CD14-positive monocyte (primary cell): ENCODE measurements around the gene PHKA2. TPM values are rescaled to one million over a fixed set of nuclear protein-coding genes. Genes with fewer than 3 reads are reported as not detected.
A peak's percentile ranks its signal among the peaks of the same experiment; 100 is the strongest.

ENCODE experiments used
- DNase-seq, 3 donors: peaks; one replicate each; pipeline ENCODE4 v3.0.0-alpha.2; 2011 to 2022
- H2AFZ ChIP-seq: 2 replicates; pipeline ENCODE4 v1.6.0; 2012; ENCODE audit warnings: mild to moderate bottlenecking, low read depth, low read length, inconsistent platforms; ENCODE audit not compliant: insufficient read depth, poor library complexity, severe bottlenecking
- H3K27ac ChIP-seq, 2 donors: 1 replicate in 1 of 2; 2 replicates in 1 of 2; pipeline ENCODE4 v1.5.1; 2012 to 2013; ENCODE audit warnings: low read length in 2 of 2, control low read depth in 1 of 2, inconsistent platforms in 1 of 2, low read depth in 1 of 2, mild to moderate bottlenecking in 1 of 2
- H3K27me3 ChIP-seq, 2 donors: one replicate each; pipeline versions ENCODE4 v1.6.0 to v1.6.1; 2011 to 2013; ENCODE audit warnings: low read length in 2 of 2; ENCODE audit not compliant: control insufficient read depth in 2 of 2, insufficient read depth in 2 of 2
- H3K36me3 ChIP-seq, 2 donors: replicated peaks in 1 of 2; 1 replicate in 1 of 2; 2 replicates in 1 of 2; pipeline versions ENCODE4 v1.5.1 to v1.6.1; 2012 to 2013; ENCODE audit warnings: low read length in 2 of 2, control low read depth in 1 of 2, inconsistent platforms in 1 of 2, mild to moderate bottlenecking in 1 of 2; ENCODE audit not compliant: insufficient read depth in 2 of 2, control insufficient read depth in 1 of 2
- H3K4me1 ChIP-seq, 2 donors: 1 replicate in 1 of 2; 2 replicates in 1 of 2; pipeline versions ENCODE4 v1.5.1 to v1.6.1; 2012 to 2013; ENCODE audit warnings: low read length in 2 of 2, control low read depth in 1 of 2, inconsistent platforms in 1 of 2, mild to moderate bottlenecking in 1 of 2, moderate library complexity in 1 of 2; ENCODE audit not compliant: insufficient read depth in 2 of 2, control insufficient read depth in 1 of 2
- H3K4me2 ChIP-seq: replicated peaks from 2 replicates; pipeline ENCODE3; 2012; ENCODE audit warnings: low read length, moderate library complexity, mild to moderate bottlenecking; ENCODE audit not compliant: poor library complexity, severe bottlenecking; ENCODE audit errors: extremely low read depth
- H3K4me3 ChIP-seq, 3 experiments: fragments of 200-600 bp in 1 of 3; sonication (generic) in 1 of 3; replicated peaks in 1 of 3; 1 replicate in 2 of 3; 2 replicates in 1 of 3; pipeline ENCODE4 v1.5.1; 2011 to 2013; ENCODE audit warnings: low read length in 3 of 3, mild to moderate bottlenecking in 3 of 3, control low read depth in 2 of 3, low read depth in 2 of 3, inconsistent platforms in 1 of 3, moderate library complexity in 1 of 3
- H3K79me2 ChIP-seq: 2 replicates; pipeline ENCODE4 v1.6.0; 2012; ENCODE audit warnings: mild to moderate bottlenecking, control low read depth, inconsistent platforms, low read length, moderate library complexity; ENCODE audit not compliant: insufficient read depth
- H3K9ac ChIP-seq: 2 replicates; pipeline ENCODE4 v1.6.0; 2017; ENCODE audit warnings: low read length, mild to moderate bottlenecking; ENCODE audit not compliant: insufficient read depth, poor library complexity, severe bottlenecking
- H3K9me3 ChIP-seq, 2 donors: replicated peaks in 1 of 2; 1 replicate in 1 of 2; 2 replicates in 1 of 2; pipeline versions ENCODE4 v1.5.1 to v1.6.1; 2012 to 2013; ENCODE audit warnings: low read length in 2 of 2, control low read depth in 1 of 2; ENCODE audit not compliant: control insufficient read depth in 1 of 2, insufficient read depth in 1 of 2
- H4K20me1 ChIP-seq: 2 replicates; pipeline ENCODE4 v1.6.0; 2012; ENCODE audit warnings: mild to moderate bottlenecking, low read length, control low read depth, moderate library complexity; ENCODE audit not compliant: insufficient read depth
- H3K27ac Mint-ChIP-seq, 7 donors: one replicate each; pipeline ENCODE4 v1.8.0; 2020; ENCODE audit warnings: mild to moderate bottlenecking in 7 of 7, mixed read lengths in 7 of 7, moderate library complexity in 6 of 7, inconsistent platforms in 2 of 7
- H3K27me3 Mint-ChIP-seq, 3 donors: one replicate each; pipeline ENCODE4 v1.8.0; 2021 to 2022; ENCODE audit warnings: low read depth in 3 of 3, mild to moderate bottlenecking in 3 of 3, mixed read lengths in 3 of 3, moderate library complexity in 3 of 3, inconsistent platforms in 1 of 3
- H3K36me3 Mint-ChIP-seq, 2 donors: one replicate each; pipeline ENCODE4 v1.8.0; 2020; ENCODE audit warnings: mixed read lengths in 2 of 2, inconsistent platforms in 1 of 2, mild to moderate bottlenecking in 1 of 2
- H3K4me1 Mint-ChIP-seq: one replicate; pipeline ENCODE4 v1.8.0; 2020; ENCODE audit warnings: mild to moderate bottlenecking, mixed read lengths
- H3K4me3 Mint-ChIP-seq, 2 donors: one replicate each; pipeline ENCODE4 v1.8.0; 2020; ENCODE audit warnings: mild to moderate bottlenecking in 2 of 2, mixed read lengths in 2 of 2, moderate library complexity in 1 of 2
- H3K9me3 Mint-ChIP-seq, 7 donors: one replicate each; pipeline ENCODE4 v1.8.0; 2020 to 2022; ENCODE audit warnings: mixed read lengths in 7 of 7, mild to moderate bottlenecking in 6 of 7, moderate library complexity in 6 of 7, inconsistent platforms in 2 of 7
- CTCF ChIP-seq: fragments of 200-600 bp; IDR thresholded peaks from one replicate; pipeline ENCODE4 v1.8.0; 2022; ENCODE audit warnings: antibody characterized with exemption, mild to moderate bottlenecking
- WGBS: methylation state at CpG from one replicate; pipeline ENCODE4 v1.1.5; 2013; ENCODE audit warnings: missing lambda C conversion rate; ENCODE audit not compliant: insufficient coverage; 5-methylcytosine and 5-hydroxymethylcytosine counted together
- intact Hi-C, 2 donors: fragments of 100-400 bp; cut with micrococcal nuclease; formaldehyde crosslinking; loops; one replicate each; pipeline versions ENCODE4 v1.15.0 to v1.15.1; 2023
- polyA plus RNA-seq, 3 donors: library from polyadenylated mRNA; depleted of rRNA in 1 of 3; unstranded in 2 of 3; stranded (reverse) in 1 of 3; fragments of 300-500 nt in 2 of 3; fragments of >200 nt in 1 of 3; fragmentation: Illumina TruSeq in 2 of 3; gene quantifications; 1 replicate in 2 of 3; 2 replicates in 1 of 3; pipeline ENCODE4 v1.2.3, GENCODE V29; 2012 to 2021

PHKA2 gene
- polyA plus RNA-seq, 3 donors, result 8.7 to 63.3 (median 9.1) TPM

- H3K27ac Mint-ChIP-seq, result no peak overlapping the region
- intact Hi-C loops, result no loop called here
- no peak for TF ChIP-seq CTCF
- Histone ChIP-seq H3K36me3 (no peaks in the 10 kb centered on the region), H3K4me1 (no peaks in the 10 kb centered on the region), H3K27me3 (no peaks in the 10 kb centered on the region), H3K4me2 (no peak overlapping the region), H3K79me2 (no peaks in the 10 kb centered on the region), H2AFZ (no peak overlapping the region), H3K9ac (no peak overlapping the region), H3K27ac (no peak overlapping the region), H4K20me1 (no peaks in the 10 kb centered on the region), H3K4me3 (no peak overlapping the region), H3K9me3 (no peaks in the 10 kb centered on the region)
- H3K4me1 Mint-ChIP-seq, result no peaks in the 10 kb centered on the region
- 100% methylated on average over 2 of the region's 12 CpGs for WGBS
- H3K27me3 Mint-ChIP-seq, result peaks cover 0 to 13% (median 1%) of the 10 kb centered on the region in 3 donors
- H3K36me3 Mint-ChIP-seq, result no peaks in the 10 kb centered on the region
- peaks cover 0 to 7% (median 0%) of the 10 kb centered on the region in 7 donors for H3K9me3 Mint-ChIP-seq
- H3K4me3 Mint-ChIP-seq, result no peak overlapping the region
- DNase-seq, result no peak
These were observed 111.9 kb downstream of the PHKA2 start for GRCh38 chrX:18871970-18872369.

GRCh38 chrX:18871161-18871890 is 112.6 kb downstream of the PHKA2 start:
- Histone ChIP-seq H3K4me2 (no peak overlapping the region), H3K9me3 (no peaks in the 10 kb centered on the region), H3K79me2 (no peaks in the 10 kb centered on the region), H3K4me1 (no peaks in the 10 kb centered on the region), H3K4me3 (no peak overlapping the region), H2AFZ (no peak overlapping the region), H4K20me1 (no peaks in the 10 kb centered on the region), H3K27me3 (no peaks in the 10 kb centered on the region), H3K27ac (no peak overlapping the region), H3K9ac (no peak overlapping the region), H3K36me3 (no peaks in the 10 kb centered on the region)
- H3K27me3 Mint-ChIP-seq, result peaks cover 0 to 14% (median 1%) of the 10 kb centered on the region in 3 donors
- no peak for DNase-seq
- TF ChIP-seq CTCF, result no peak
- H3K9me3 Mint-ChIP-seq, result peaks cover 0 to 7% (median 0%) of the 10 kb centered on the region in 7 donors
- peak overlapping the region in 1 of 7 donors; percentile 71 for H3K27ac Mint-ChIP-seq
- H3K4me3 Mint-ChIP-seq, result no peak overlapping the region
- WGBS, result 92% methylated on average over 4 of the region's 10 CpGs
- intact Hi-C loops, result no loop called here
- H3K4me1 Mint-ChIP-seq, result no peaks in the 10 kb centered on the region
- no peaks in the 10 kb centered on the region for H3K36me3 Mint-ChIP-seq
